ENCODE results near the gene TMEM273.

DNA sequence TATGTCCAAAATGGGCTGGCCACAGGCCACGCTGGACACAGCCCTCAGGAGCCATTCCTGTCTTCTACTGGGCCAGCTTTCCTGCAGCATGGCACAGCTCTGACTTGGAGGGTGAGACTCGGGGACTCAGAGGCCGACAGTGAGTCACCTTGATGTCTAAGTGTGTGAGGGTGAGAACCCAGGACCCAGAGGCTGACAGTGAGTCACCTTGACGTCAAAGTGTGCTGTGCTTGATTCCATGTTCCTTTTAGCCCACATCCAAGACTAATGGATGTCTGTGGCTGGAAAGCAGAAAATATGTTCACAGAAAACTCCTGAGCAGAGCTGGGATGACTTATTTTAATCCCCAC, 48.4 kb downstream of the TMEM273 start:
- TF ChIP-seq ZNF8 (CRISPR knock-in tag; IDR thresholded peaks at IDR 0.05): no peak
- TF ChIP-seq CREB5 (CRISPR knock-in tag; IDR thresholded peaks at IDR 0.05; ENCODE audit: low read depth): no peak
- no peak for TF ChIP-seq ZFP30 (CRISPR knock-in tag; IDR thresholded peaks at IDR 0.05)
- TF ChIP-seq ZNF70 (CRISPR knock-in tag; IDR thresholded peaks at IDR 0.05): no peak
- TF ChIP-seq PATZ1 (CRISPR knock-in tag; IDR thresholded peaks at IDR 0.05; ENCODE audit: borderline replicate concordance): no peak
- no peak for TF ChIP-seq ZFP3 (CRISPR knock-in tag; IDR thresholded peaks at IDR 0.05)
- TF ChIP-seq CSDC2 (CRISPR knock-in tag; IDR thresholded peaks at IDR 0.05): no peak
- TF ChIP-seq OSR1 (CRISPR knock-in tag; IDR thresholded peaks at IDR 0.05): no peak
- TF ChIP-seq ARNTL (CRISPR knock-in tag; IDR thresholded peaks at IDR 0.05; ENCODE audit: borderline replicate concordance, low read depth): no peak
- TF ChIP-seq RARB (CRISPR knock-in tag; IDR thresholded peaks at IDR 0.05): no peak
- no peak for TF ChIP-seq TSHZ2 (CRISPR knock-in tag; IDR thresholded peaks at IDR 0.05)
- TF ChIP-seq TCF4 (CRISPR knock-in tag; IDR thresholded peaks at IDR 0.05; ENCODE audit: borderline replicate concordance): no peak

Measured in SK-N-SH treated with all-trans-retinoic acid at 6 μM for 48 hours (cell line).